GM13976 (cell line): ENCODE measurements around the gene TADA3.
A peak's percentile ranks its signal among the peaks of the same experiment; 100 is the strongest.

Source experiments
- DNase-seq: peaks from one replicate; pipeline ENCODE4 v3.0.0; 2012; ENCODE audit warnings: low spot score
- in situ Hi-C: fragments of 300-500 bp; cut with MboI; formaldehyde crosslinking; loops from one replicate; pipeline ENCODE4 v1.12.0; 2022; ENCODE audit warnings: low sequenced_read_pairs, mixed read lengths, inconsistent platforms; ENCODE audit not compliant: unreplicated experiment
- TF ChIP-seq, protein P1 (sequence below): IDR thresholded peaks from 2 replicates; pipeline ENCODE4 v1.5.1; 2012; ENCODE audit warnings: borderline replicate concordance, mild to moderate bottlenecking; ENCODE audit not compliant: insufficient read depth; ENCODE audit errors: extremely low read depth, missing control alignments, control extremely low read depth

The TADA3 gene

DNA sequence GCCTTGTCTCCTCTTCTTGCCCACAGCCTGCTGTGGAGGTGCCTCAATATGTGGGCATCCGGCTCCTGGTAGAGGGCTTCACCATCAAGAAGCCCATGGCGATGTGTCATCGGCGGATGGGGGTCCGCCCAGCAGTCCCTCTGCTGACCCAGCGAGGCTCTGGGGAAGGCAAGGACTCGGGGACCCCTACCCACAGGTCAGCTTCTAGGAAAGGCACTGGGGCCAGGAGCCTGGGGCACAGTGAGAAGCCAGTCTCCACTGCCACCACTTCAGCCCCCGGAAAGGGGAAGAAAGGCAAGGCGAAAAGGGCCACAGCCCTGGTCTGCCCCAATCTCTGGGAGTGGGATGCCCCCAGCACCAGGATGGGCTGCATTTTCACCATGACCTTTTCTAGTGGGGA lies 40.8 kb upstream of the TADA3 start:
- DNase-seq, result no peak
- TF ChIP-seq, protein P1, sequence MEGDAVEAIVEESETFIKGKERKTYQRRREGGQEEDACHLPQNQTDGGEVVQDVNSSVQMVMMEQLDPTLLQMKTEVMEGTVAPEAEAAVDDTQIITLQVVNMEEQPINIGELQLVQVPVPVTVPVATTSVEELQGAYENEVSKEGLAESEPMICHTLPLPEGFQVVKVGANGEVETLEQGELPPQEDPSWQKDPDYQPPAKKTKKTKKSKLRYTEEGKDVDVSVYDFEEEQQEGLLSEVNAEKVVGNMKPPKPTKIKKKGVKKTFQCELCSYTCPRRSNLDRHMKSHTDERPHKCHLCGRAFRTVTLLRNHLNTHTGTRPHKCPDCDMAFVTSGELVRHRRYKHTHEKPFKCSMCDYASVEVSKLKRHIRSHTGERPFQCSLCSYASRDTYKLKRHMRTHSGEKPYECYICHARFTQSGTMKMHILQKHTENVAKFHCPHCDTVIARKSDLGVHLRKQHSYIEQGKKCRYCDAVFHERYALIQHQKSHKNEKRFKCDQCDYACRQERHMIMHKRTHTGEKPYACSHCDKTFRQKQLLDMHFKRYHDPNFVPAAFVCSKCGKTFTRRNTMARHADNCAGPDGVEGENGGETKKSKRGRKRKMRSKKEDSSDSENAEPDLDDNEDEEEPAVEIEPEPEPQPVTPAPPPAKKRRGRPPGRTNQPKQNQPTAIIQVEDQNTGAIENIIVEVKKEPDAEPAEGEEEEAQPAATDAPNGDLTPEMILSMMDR, result no peak
- in situ Hi-C loops, result no loop called here

DNA sequence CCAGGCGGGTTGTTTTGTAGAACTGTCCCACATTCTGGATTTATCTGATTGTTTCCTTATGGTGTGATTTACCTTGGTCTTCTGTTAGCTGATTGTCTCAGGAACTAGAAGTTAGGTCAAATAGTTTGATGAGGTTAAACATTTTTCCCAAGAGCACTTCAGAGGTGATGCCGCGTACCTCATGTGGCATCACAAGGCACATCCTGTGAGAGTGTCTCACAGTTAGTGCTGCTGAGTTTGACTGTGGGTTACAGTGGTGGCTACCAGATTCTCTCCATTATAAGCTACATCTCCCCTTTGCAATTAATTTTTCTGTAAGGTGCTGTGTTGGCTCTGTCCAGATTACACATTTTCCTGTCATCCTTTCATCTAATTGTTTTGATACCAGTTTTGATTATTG lies 39.0 kb upstream of the TADA3 start:
- DNase-seq, result no peak
- TF ChIP-seq, protein P1, result no peak
- in situ Hi-C loops, result no loop called here

DNA sequence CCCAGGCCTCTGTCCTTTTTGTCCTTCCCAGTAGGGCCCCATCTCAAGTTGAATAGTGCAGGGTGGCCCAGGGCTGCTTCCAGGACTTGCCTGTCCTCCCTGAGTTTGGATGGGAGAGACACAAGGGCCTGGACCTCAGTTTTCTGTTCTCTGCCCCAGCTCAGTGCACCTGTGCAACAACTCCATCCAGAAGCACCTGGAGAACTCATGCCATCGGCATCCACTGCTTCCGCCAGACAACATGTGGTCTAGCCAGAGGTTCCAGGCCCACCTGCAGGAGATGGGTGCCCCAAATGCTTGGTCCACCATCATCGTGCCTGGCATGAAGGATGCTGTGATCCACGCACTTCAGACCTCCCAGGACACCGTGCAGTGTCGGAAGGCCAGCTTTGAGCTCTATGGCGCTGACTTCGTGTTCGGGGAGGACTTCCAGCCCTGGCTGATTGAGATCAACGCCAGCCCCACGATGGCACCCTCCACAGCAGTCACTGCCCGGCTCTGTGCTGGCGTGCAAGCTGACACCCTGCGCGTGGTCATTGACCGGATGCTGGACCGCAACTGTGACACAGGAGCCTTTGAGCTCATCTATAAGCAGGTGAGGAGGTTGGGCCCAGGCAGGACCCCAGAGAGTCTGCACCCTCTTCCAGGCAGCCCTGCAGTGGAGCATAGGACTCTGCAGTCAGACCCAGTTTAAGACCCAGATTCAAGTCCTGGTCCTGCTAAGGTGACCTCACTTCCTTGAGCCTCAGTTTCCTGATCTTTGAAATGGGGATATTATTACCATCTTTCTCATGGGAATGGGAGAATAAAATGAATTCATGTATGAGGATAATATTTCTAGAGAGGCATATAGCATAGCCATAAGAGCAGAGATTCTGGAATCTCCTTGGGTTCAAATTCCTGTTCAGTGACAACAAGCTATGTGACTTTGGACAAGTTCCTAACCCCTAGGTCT lies 36.8 kb upstream of the TADA3 start:
- in situ Hi-C loops, result no loop called here
- TF ChIP-seq, protein P1, result no peak
- no peak for DNase-seq

DNA sequence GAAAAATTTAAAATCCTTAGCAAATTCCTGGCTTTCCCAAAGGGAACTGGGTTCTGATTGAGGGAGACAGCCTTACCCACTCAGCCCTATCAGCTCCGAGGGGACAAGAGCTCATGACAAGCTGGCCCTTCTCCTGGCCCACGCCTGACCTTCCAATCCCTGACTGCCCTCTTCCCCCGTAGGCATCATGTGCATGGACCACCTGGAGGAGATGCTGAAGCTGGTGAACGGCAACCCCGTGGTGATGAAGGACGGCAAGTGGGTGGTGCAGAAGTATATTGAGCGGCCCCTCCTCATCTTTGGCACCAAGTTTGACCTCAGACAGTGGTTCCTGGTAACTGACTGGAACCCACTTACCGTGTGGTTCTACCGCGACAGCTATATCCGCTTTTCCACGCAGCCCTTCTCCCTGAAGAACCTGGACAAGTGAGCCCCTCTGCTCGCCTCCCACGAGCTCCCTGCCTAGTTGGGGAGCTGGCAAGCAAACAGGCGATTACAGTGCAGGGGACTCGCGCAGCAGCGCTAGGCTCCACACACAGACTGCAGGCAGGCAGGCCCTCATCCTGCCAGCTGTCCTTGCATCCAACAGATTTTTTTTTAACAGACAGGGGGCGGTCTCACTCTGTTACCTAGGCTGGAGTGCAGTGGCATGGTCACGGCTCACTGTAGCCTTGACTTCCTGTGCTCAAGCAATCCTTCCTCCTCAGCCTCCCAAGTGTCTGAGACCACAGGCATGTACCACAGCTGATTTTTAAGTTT lies 34.7 kb upstream of the TADA3 start:
- in situ Hi-C loops, result no loop called here
- TF ChIP-seq, protein P1, result peak; percentile 21
- DNase-seq, result no peak

DNA sequence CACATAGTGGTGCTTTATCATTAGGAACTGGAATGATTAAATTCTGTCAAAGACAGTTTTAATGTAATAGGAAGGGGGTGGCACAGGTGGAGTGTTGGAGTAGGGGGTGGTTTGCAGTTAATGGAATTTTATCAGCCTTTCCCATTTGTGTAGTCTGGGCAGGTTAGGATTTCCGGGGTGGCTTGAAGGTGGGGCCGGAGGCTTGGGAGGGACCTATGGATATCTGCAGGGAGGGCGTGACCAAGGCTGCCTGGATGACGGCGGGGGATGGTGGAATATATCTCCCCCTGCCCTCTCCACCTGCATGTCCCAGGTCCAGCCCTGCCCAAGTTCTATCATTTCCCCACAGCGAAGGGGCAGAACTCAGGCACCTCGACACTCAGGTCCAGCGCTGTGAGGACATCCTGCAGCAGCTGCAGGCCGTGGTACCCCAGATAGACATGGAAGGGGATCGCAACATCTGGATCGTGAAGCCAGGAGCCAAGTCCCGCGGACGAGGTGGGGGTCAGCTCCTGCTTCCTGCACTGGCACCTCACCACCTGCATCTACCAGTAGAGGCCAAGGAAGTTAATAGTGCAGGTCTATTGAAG lies 33.3 kb upstream of the TADA3 start:
- DNase-seq, result no peak
- TF ChIP-seq, protein P1, result no peak
- in situ Hi-C loops, result no loop called here

DNA sequence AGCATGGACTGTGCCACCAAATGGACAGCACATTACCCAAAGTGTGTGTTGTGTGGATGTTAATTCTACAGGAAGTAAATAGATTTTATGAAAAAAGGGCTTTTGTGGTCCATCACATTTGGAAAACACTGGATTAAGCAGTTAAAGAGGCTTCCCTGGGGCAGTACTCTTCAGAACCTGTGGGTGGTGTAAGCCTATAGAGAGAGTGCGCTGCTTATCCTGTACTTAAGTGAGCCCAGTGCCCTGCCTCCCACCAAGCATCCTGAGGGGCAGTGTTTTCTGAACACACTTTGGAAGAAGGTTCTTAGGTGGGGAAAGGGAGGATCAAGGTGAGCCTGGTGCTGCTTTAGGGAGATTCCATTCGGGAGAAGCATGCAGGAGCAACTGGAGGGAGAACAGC lies 28.7 kb upstream of the TADA3 start:
- DNase-seq, result no peak
- in situ Hi-C loops, result no loop called here
- TF ChIP-seq, protein P1, result no peak
